NCI-H2029 treated with DMSO at 0.1 percent for 48 hours (cell line): ENCODE results near the gene C1orf21.

Source experiments
- DNase-seq: peaks from one replicate; lab custom pipeline; 2025; lab: John Stamatoyannopoulos, UW

The C1orf21 gene

DNA sequence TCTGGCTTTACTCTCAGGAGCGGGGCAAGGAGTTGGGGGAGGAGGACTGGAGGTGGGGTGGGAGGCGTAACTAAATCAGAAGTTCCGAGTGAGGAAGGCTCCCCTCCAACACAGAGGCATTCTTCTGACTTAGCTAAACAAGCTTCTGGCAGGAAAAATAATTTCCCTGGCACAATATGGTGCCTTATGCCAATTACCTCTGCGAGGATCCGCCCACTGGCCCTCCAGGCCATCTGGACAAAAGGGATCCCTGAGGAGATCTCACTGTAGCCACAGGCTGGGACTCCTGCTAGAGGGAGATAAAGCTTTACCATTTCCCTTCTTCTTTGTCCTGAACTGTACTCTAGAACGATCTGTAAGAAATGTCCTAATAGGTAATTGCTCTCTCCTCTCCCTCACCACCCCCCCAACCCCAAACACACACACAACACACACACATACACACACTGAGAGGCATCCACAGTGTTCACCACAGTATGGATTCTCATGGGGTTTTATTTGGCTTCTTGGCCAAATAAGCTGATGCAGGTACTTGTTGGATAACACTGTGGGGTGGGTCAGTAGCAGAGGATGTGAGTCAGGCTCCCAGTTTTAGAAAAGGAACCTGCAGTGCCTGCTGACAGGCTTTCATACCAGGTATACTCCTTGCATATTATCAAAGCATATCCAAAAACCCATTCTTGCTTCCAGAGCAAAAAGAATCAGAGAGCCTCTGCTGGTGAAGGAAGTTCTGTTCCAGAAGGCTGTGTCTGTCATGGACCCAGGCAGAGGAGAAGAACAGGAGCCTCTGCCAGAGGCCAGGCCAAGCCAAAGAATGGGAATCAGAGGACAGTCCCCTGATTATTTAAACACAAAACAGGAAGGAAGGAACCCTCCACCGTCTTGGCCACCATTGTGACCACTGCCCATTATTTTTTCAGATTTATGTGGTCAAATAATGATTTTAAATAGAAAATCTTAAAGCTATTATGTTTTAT lies 169.1 kb downstream of the C1orf21 start:
- DNase-seq, result no peak

DNA sequence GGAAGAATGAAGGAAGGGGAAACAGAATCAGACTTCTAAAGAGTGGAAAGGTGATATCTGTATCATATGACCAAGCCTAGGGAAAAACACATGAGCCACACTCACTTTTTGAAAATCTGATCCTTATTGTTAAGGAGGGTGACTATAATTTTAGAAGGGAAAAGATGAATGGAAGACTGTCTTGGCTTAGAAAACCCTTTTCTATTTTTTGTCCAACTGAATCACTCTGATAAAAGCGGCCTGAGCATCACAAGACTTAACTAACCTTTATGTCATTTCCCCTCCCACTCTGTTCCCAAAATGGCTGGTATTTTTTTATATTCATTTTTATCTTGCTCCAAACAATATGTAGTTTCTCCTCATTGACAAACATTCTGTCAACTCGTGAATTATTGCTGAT lies 169.8 kb downstream of the C1orf21 start:
- DNase-seq, result no peak

DNA sequence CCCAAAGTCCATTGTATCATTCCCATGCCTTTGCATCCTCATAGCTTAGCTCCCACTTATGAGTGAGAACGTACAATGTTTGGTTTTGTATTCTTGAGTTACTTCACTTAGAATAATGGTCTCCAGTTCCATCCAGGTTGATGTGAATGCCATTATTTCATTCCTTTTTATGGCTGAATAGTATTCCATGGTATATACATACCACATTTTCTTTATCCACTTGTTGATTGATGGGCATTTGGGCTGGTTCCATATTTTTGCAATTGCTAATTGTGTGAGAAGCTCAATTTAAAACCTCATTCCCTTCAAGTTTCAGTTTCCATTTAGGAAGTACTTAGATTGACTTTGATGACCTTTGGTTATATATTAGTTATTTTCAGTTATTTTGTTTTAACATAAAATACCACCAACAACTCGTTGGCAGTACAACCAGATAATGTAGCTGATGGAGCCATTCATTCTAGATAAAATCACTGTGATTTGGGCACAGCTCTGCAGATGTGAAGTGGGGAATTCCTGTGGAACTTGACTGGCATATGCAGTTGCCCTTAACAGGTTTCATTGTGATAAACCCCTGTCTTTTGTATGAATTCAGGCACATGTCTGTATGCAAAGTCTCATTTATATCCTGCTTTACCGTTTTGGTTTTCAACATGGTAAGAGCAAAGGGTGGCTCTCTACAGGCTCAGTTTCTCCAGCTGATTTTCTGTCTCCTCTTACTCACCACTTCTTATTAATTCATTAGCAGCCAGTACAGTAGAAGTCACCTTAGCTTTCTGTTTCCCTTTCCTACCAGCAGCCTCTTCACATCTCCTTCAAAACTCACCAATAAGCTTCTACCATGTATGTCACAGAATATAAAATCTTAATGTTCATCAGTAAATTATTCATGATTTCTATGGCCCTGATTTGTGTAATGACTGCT lies 170.9 kb downstream of the C1orf21 start:
- no peak for DNase-seq

DNA sequence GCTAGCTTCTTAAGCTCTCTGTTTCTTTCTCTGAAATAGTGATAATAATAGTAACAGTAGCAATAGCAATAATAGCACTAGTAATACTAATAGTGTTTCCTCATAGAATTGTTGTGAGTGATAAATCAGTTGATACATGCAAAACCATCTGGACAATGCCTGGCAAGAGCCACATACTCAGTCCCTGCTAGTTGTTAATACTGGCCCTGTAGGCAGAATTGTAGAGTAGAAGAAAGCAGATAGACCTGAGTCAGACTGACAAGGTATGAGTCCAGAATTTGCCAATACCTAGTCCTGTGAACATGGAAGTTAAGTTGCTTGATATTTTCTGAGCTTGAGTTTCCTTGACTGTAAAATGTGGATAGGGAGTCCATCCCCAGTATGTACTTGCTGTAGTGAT lies 171.9 kb downstream of the C1orf21 start:
- DNase-seq, result no peak

DNA sequence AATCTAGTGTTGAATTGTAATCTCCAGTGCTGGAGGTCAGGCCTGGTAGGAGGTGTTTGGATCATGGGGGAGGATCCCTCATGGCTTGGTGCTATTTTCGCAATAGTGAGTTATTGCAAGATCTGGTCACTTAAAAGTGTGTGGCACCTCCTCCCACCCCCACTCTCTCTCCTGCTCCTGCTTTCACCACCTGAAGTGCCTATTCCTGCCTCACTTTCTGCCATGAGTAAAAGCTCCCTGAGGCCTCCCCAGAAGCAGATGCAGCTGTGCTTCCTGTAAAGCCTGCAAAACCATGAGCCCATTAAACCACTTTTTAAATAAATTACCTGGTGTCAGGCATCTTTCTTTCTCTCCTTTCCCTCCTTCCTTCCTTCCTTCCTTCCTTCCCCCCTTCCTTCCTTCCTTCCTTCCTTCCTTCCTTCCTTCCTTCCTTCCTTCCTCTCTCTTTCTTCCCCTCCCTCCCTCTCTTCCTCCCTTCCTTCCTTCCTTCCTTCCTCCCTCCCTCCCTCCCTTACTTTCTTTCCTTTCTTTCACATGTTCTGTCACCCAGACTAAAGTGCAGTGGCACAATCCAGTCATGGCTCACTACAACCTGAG lies 172.4 kb downstream of the C1orf21 start:
- DNase-seq, result no peak

DNA sequence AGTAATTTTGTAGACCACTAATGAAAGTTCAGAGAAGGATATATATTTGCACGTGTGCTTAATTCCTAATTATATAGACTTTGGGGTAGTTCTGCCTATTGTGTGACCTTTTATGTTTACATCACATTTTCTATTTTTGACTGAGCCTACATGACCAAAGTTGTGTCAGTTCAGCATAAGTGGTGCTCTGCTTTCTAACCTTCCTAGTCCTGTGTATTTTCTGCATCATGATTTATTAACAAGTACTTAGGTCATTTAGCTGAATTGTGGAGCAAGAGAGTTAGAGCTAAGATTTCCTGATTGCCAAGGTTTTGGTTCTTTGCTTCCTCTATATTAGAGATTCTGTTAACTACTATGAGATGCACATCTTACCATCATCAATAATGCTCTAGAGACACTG lies 176.0 kb downstream of the C1orf21 start:
- DNase-seq, result no peak

DNA sequence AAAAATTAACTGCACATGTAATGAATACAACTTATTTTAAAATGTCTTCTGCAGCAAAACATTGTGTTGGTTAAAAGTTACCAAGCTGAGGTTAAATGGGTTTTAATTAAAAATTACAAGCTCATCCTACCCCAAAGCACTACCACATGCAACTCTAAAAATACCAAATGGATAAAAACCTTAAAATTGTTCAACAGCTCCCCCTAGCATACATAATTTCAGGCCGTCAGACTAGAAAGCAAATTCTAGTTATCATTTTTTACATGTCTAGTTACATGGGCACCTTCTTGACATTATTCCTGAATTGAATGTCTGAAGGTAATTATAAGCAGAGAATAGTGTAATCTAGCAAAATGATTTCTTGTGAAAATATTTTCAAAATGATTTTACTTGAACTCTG lies 176.5 kb downstream of the C1orf21 start:
- no peak for DNase-seq

DNA sequence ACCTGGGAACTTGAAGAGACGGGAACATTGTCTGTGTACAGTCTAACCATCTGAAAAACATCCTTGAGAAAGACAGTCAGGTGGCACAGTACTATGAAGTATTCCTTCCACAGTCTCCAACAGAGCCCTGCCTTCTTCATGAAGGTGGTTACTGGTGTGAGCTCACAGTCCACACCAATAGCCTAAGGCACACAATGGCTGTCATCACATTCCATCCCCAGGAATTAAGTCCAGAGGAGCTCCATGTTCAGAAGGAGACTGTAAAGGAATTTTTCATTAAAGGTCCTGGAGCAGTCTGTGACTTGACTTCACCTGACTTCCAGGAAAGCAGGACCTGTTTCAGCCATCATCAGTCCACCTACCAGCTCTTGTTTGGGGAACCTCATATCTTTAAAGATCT lies 180.2 kb downstream of the C1orf21 start:
- DNase-seq, result no peak

DNA sequence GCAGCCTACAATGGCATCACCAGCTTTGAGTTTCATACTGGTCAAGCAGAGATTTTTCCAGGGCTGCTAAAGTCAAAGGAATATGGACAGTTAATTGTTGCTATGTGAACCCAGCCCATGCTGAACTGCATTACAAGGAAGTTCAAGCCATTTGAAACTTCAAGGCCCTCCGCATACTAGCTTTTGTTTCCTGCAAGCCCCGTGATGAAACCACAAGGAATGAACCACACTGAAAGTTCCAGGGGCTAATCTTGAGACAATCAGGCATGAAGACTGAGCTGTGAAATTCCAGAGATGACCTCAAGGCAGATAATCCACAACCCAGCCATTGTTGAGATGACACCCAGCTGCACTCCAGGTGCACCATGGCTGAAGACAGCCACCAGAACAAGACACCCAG lies 180.8 kb downstream of the C1orf21 start:
- DNase-seq, result no peak

DNA sequence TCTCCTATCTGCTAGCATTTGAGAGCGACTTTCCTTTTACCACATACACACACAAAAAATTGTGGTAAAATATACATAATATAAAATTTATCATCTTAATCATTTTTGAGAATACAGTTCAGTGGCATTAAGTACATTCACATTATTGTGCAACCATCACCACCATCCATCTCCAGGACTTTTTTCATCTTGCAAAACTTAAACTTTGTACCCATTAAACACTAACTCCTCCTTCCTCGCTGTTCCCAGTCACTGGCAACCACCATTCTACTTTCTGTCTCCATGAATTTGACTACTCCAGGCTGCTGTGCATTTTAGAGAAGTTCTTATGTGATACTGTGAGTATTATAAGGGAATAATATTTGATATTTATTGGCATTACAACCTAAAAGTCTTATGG lies 181.3 kb downstream of the C1orf21 start:
- DNase-seq, result no peak

DNA sequence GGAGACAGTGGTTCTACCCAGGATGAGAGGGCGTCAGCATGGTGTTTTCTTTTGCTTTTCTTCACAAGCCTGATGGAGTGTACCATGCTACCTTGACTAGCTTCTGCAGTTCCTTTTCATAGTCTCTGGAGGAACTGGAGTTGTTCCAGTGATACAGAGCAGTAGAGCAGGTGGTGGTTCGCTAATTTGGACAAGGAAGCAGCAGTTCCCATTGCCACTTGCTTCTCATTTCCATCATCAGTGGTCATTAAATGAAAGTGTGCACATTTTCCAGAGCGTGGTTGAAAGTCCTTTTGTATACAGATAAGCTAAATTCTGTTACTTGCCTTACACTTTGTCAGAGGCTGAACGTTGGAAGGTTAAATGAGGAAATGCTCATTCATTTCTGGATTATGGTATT lies 182.3 kb downstream of the C1orf21 start:
- no peak for DNase-seq

DNA sequence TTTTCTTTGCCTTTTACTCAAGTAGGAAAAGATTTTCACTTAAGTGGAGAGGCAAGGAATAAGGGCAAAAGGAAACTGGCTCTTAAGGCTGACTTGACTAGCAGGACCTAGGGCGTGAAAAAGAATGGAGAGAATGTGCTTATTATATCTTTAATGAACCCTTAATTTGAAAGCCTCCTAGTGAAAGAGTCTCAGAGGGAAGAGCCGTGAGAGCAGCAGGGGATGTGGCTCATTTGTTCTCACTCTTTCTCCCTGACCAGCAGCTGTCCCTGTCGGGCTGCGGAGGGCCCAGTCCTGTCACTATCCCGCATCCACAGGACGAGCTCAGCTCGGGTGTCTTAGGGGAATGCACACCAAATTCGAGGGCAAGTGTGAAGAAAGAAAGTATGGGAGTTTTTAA lies 187.8 kb downstream of the C1orf21 start:
- no peak for DNase-seq

DNA sequence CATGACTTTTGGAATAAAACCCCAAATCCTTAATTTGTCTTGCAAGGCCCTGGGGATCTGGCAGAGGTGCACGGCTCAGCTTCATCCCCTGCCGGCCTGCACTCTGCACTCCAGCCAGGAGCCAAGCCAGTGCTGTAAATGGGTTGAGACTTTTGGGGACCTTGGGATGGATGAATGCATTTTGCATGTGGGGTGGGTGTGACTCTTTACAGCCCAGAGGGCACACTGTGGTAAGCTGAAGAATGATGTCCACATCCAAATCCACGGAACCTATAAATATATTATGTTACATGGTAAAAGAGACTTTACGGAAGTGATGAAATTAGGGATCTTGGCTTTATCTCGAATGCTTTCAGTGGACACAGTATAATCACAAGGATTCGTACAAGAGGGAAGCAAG lies 190.0 kb downstream of the C1orf21 start:
- no peak for DNase-seq

DNA sequence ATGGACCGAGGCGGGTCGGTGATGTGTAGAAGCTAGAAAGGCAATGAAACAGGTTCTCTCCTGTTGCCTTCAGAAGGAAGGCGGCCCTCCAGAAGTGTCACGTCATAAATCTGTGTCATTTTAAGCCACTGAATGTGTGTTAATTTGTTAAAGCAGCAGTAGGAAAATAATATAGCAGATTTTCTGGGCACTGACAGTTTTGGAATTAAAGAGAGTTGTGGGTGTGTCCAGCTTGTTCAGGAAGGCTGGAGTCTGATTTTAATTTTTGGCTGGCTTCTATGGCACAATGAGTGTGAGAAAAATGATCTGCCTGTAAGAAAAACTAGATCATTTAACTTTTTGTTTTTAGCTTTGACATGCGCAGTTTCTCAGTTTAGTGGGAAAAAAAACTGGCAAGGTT lies 190.5 kb downstream of the C1orf21 start:
- no peak for DNase-seq

DNA sequence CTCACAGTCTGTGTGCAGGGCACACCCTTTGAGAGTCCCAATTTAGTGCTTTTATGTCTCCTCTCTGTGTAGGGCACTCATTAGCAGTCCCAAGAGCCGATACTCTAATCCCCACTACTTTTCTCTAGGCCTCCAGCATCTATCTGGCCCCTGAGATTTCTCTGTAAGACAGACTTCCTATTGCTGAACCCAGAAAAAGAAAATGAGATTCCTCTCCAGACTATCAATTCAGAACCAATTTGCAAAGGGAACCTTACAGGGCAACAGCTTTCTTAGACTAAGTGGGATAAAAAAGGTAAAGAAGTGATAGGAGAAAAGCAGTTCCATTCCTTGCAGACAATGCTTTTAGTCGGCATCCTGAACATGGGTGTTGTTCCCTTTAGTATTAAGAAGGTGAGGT lies 195.6 kb downstream of the C1orf21 start:
- DNase-seq, result no peak

DNA sequence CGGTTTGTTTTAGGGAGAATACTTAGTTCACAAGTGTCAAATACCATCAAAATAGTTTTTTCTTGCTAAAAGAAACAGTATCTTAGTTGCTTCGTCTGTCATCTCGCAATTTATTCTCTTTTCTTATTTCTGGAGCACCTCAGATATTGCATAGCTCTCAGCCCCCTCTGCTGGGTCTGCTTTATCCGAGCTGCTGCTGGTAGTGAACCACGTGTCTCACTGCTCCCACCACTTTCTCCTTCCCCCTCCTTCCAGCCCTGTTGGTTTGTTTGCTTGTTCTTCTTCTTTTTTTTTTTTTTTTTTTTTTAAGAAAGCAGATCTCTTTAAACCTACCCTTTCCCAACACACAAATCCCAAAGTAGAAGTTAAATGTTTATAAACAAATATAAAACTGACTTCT lies 197.0 kb downstream of the C1orf21 start:
- DNase-seq, result no peak

DNA sequence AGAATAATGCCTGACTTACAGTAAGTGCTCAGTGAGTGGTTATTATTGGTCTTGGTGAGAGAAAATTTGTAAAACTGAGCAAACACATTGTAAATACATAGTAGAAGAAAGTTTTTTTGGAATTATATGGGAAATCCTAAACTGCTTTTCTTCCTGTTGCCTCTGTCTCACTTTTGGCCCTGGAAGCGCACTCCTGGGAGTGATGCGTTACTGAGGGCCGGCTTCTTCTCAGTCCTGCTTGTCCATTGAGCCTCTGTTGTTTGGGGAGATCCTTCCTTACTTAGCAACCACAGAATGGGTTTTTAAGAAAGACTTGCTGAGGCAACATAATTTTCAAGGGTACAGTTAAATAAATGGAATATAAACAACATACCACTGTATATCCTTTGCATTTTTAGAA lies 201.9 kb downstream of the C1orf21 start:
- DNase-seq, result no peak

DNA sequence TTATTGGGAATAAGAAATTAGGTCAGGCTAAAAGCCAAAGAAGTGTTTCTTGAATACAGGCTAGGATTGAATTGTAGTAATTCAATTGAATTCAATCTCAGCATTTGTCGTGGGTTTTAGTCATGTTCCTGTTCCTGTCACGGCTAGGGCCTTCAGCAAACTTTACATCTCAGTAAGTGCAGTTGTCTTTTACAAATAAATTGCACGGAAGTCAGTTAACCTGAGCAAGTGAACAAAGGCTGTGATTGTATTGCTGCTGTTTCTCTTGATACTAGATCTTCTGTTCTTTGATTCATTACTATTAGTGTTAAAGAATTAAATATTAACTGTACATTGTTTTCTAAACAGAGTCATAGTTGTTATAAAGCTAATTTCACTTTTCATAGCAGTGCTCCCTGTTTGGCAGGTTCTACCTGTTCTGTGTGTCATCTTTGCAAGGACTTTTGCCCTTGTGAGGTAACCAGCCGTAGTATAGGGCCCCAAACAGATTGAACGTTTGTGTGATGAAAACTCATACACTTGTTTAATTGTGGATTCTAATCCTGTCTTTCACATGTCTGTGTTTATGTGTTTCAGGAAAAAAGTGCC lies 203.4 kb downstream of the C1orf21 start:
- no peak for DNase-seq

DNA sequence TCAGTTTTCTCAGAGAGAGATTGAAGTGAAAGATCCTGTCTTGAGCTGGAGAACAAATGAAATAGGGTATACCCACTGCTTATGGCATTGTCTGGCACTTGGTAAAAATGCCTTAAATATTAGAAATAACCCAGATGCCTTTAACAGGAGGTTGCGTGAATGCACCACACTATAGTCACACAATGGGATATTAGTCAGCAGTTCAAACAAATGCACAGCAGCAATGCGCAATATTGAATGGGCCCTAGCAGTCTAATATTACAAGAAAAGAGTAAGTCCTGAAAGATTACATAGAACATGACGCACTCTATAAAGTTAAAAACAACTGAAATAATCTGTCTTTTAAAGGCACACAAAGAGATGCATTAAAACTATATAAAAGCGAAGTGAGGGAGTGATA lies 206.8 kb downstream of the C1orf21 start:
- no peak for DNase-seq

DNA sequence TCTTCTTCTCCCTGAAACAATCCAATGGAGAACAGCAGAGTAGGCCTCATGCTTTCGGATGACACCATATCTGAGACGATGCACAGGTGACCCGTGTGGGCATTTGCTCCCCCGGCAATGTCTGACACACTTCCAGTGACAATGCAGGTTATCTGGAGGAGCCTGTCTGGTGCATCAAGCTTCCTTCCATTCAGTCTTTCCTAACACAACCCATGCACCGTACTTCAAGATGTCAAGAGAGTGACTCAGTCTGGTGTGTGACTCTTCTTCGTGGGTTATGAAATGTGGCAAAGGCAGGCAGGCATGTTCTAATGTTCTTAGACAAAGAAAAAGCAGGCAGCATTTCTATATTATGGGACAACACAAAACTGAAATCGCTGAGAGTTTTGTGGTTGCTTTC lies 208.8 kb downstream of the C1orf21 start:
- no peak for DNase-seq

DNA sequence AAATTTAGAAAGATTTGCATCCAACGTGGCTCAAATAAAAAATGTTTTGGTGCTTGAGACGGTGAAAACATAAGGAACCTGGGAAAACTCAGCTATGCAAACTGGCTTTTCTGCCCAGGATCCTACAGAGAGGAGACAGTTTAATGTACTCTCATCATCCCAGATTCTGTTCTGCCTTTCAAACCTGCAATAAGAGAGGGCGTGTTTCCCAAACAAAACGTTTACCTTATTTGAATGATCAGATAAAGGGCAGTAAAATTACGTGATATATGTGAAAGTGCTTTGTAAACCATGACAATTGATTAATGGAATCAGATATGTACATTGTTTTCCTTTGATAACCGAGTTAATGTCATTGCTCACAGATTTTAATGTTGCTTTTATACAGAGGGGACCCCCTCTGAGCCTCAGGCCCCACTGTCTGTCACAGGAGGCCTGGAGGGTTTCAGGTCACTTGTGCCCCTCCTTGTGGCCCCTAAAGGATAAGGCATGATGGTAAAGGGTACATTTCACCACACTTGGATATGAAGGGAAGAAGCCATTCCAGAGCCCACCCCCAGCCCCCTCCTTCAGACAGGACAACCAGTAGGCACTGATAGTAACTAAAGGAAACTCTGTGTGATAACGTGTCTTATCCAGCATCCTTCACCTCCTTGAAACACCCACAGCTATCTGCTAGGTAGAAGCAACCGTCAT lies 210.3 kb downstream of the C1orf21 start:
- no peak for DNase-seq
